Measurements from ENCODE around the gene WNT9B. TPM values are rescaled to one million over a fixed set of nuclear protein-coding genes. Genes with fewer than 3 reads are reported as not detected.
"Not testable (repeated sequence)": the region's sequence is repeated elsewhere in the genome, so short reads cannot be mapped to it uniquely, and the experiment has no call there.

The WNT9B gene
- total RNA-seq, 2 donors from 2014 or later = not detected

DNA sequence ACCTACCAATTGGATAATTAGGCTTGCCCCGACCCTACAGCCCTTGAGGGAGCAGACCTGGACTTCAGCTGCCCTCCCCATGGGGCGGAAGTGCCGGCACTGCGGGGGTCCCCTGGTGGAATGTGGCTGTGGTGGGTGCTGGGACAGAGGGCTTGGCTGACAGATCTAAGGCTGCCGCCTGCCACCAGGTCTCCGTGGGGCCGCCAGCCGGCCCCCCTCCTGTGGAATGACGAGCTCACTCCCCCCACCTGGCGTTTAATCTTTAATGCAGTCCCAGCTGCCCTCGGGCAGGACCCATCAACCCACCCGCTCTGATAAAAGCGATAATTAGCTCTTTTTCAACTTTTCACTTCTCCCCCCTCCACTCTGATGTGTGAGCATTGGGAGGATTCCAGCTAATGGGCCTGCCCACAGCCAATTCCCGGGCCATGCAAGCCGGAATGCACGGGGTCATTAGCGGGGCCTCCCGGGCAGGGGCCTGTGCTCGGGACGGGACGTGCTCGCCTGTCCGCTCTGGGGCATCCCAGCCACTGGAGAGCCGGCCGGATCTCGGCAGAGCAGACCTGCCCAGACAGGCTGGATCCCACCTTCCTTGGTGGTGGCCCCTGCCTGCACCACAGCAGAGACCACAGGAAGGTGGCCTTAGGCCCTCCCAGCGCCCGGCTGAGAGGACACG lies 43.2 kb downstream of the WNT9B start:
- intact Hi-C loops (cut with DNase I, micrococcal nuclease) = no loop called here
- DNase-seq (no peak), ATAC-seq (no peak)

DNA sequence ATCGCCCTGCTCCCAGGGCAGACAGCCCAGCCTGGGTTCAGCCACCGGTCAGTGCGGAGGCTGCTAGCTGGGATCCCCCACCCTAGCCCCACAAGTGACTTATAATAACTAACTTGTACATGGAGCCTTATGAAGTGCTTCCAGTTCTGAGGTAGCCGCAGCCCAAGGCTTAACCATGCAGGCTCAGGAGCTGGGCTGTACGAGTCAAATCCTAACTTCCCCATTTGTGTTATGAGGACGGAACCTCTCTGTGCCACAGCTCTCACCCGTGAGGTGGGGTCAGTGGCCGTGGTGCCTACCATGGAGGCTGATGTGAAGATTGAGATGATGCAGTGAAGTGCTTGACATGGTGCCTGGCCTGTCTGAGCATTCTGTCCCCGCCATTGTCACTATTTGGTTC lies 43.8 kb downstream of the WNT9B start:
- intact Hi-C loops (cut with DNase I, micrococcal nuclease) = no loop called here
- DNase-seq (no peak), ATAC-seq (no peak)

DNA sequence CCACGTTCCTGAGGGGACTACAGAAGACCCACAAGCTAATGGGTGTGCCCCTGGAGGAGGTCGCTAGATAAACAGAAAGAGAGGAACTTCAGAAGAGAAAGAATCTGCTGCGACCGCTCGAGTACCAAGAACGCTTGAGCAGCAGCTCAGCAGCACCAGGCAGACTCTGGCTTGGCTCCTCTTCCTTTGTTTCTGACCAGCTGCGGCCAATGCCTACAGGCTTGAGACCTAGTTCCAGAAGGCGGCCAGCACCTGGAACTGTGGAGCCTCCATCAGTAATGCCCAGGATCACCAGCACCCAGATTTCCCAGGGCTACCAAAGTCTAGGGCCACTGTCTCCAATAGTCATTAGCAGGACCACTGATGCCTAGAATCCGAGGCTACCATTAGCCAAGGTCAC lies 45.6 kb downstream of the WNT9B start:
- intact Hi-C loops (cut with DNase I, micrococcal nuclease) = no loop called here
- no peak for DNase-seq
- no peak for ATAC-seq

DNA sequence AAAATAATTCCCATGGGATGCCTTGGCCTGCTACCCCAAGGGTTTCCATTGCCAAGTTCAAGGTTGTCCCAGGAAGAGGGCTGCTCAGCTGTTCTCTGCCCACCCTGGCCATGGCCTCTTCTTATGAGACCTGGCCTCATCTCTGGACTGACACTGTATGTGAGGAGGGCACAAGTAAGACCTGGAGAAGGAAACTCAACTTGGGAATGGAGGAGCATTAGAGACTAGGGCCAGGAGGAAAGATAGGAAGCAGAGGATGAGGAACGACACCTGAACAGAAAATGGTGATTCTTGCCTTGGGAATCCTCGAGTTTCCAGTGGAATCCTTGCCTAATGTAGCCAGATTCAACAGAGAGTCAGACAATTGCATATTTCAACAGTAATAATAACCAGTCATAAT lies 47.0 kb downstream of the WNT9B start:
- DNase-seq (no peak), ATAC-seq (no peak)
- intact Hi-C loops (cut with DNase I, micrococcal nuclease) = no loop called here

DNA sequence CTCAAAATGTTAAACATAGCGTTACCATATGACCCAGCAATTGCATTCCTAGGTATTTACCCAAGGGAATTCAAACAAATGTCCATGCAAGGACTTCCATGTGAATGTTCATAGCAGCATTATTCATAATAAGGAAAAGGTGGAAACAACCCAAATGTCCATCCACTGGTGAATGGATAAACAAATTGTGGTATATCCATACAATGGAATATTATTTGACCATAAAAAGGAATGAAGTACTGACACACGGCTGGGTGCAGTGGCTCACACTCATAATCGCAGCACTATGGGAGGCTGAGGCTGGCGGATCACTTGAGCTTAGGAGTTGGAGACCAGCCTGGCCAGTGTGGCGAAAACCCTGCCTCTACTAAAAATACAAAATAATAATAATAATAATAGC lies 47.5 kb downstream of the WNT9B start:
- DNase-seq (no peak), ATAC-seq (no peak)
- intact Hi-C loops (cut with DNase I, micrococcal nuclease) = no loop called here

DNA sequence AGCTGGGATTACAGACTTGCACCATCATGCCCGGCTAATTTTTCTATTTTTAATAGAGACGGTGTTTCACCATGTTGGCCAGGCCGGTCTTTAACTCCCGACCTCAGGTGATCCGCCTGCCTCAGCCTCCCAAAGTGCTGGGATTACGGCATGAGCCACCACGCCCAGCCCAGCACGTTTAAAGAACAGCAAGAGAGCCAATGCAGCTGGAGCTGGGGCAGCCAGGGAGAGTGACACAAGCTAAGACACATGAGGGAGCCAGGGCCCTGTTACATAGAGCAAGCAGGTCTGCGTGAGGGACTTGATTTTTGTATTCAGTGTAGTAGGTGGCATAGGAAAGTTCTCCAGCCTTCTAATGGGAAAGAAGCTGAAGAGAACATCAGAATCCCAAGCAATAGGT lies 49.9 kb downstream of the WNT9B start:
- intact Hi-C loops (cut with DNase I, micrococcal nuclease) = no loop called here

DNA sequence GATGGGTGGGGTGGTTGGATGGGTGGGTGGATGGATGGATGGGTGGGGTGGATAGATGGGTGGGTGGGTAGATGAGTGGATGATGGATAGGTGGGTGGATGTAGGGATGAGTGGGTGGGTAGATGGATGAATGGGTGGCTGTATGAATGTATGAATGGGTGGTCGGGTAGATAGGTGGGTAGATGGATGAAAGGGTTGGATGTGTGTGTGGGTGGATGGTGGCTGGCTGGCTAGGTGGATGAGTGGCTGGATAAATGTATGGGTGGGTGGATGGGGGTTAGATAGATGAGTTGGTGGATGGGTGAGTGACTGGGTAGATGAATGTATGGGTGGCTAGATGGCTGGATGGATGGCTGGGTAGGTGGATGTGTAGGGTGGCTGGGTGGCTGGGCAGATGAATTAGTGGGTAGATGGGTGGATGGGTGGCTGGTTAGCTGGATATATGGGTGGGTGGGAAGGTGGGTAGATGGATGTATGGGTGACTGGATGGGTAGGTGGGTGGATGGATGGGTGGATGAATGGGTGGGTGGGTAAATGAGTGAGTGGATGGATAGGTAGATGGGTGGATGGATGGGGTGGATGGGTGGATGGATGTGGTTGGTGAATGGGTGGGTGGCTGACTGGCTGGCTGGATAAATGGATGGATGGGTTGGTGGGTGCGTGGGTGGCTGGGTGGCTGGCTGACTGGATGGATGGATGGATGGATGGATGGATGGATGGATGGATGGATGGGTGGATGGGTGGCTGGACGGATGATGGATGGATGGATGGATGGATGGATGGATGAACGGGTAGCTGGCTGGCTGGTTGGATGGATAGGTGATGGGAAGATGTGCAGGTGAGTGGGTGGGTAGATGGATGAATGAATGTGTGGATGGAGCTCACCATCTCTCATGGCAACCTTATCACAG lies 52.6 kb downstream of the WNT9B start:
- ATAC-seq (no peak), DNase-seq (no peak)
- intact Hi-C loops (cut with DNase I, micrococcal nuclease) = no loop called here

More for the DNA sequence above, 49.9 kb downstream of the WNT9B start:
- DNase-seq (no peak), ATAC-seq (no peak)

DNA sequence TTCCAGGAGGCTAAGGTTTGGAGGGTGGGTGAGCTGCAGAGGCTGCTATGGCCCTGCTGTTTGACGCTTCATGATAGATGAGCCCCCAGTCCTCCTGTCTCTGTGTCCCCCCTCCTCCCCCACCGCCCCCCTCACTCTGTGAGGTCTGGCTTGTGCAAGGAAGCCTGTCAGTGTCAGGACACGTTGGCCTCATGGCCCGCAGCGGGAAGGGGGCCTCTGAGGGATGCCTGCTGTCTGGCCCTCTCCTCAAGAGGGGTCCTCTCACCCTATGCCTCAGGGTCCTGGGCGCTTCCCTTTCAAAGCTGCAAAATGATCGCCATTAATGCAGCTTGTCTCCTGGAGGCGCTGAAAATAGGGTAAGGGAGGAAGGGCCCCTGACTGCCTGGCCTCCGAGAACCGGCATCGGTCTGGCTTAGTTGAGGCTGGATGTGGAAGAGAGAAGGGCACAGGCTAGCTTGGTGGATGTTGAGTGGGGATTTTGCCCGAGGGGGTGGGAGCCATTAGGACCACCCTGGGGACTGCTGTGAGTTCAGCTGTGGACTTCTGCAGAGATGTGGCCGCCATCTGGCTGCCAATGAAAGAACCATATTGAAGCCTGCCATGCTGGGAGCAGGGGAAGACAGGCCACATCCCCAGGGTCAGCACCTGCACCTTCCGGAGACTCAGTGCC lies 56.8 kb downstream of the WNT9B start:
- ATAC-seq = no peak
- no peak for DNase-seq
- intact Hi-C loops (cut with DNase I, micrococcal nuclease) = no loop called here

DNA sequence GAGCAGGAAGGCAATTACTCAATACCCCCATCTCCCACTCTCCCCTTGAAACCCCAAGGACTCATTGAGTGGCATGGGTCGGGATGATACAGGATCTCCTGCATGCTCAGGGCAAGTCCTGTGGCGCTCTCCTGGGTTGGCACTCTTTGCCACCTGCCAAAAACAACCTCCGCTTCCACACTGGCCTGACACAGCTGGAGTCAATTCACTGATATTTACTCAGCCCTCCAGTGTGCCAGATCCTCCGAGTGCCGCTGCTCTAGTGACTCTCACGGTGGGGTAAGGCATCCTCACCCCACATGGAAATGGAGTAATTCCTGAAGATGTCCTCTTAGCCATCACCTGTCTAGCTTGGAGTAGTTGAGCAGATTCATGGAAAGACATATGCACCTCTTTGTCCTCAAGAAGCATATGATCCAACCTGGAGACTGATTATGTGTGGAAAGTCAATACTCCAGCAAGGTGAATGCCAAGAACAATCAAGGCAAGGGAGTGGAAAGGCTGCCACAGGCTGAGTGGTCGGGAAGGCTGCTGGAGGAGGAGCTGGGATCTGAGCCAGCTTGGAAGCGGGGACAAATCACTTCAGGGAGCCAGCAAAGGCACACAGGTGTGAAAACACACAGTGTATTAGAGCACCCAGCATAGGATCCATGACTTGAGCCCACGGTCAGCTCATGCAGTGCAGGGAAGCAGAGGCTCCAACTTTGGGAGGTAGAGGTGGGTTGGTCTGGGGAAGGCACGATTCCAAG lies 59.0 kb downstream of the WNT9B start:
- DNase-seq (no peak), ATAC-seq (no peak)
- intact Hi-C loops (cut with DNase I, micrococcal nuclease) = no loop called here

DNA sequence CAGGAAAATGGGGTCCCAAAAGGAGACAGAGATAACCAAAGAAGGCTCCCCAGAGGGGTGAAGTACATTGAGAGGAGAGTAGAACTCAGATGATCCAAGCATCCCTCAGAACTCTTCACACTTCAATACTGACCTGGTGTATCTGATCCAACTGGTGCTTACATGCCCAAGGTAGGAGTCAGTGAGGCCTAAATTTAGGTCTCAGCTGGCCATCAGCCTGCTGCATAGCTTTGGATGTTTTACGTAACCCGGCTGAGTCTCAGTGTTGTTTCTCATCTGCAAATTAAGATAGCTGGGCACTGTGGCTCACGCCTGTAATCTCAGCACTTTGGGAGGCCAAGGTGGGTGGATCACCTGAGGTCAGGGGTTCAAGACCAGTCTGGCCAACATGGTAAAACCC lies 59.9 kb downstream of the WNT9B start:
- no peak for DNase-seq
- intact Hi-C loops (cut with DNase I, micrococcal nuclease) = no loop called here
- no peak for ATAC-seq

DNA sequence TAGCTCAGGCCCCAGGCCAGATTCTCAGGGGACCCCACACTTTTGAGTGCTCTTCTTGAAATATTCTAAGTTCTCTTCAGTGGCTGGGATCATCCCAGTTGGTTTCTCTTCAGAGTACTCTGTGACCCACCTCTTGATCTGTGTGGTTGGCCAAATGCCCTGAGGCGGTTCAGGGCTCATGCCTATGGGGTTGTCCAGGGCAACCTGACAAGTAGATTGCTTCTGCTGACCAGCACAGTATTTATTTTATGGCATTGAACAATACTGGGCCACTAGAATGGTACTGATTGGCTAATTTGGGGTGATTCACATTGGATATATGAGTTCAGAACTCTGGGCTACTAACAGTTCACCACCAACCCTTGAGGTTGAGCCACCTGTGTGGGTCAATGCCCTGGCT lies 64.2 kb downstream of the WNT9B start:
- no peak for DNase-seq
- intact Hi-C loops (cut with DNase I, micrococcal nuclease) = no loop called here
- no peak for ATAC-seq

DNA sequence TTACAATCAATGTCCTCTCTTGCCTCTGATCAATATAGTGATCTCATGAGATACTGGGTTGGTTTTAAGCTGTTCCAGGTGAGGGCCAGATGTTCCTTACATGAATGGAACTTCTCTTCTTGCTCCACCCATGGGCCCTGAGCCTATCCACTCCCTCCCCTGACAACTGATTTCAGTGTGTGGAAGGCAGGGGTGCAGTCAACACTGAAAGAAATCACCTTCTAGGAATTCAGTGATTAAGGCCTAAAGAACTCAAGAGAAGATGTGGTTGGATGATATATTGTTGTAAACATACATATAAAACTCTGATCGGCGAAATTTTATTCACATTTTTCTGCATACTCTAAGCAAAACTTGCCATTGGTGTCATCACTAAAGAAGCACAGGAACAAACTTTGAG lies 64.8 kb downstream of the WNT9B start:
- ATAC-seq (no peak), DNase-seq (no peak)
- intact Hi-C loops (cut with DNase I, micrococcal nuclease) = no loop called here

DNA sequence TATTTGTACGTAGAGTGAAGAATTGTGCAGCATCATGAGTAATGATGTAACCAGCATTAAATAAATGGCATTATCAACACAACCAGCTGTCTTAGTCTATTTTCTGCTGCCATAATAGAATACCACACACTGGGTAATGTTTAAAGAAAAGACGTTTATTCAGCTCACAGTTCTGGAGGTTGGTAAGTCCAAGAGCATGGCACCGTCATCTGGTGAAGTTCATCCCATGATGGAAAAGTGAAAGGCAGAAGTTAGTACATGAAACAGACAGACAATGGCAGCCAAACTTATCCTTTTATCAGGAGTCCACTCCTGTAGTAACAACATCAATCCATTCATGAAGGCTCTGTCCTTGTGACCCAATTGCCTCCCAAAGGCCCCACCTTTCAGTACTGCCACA lies 65.2 kb downstream of the WNT9B start:
- intact Hi-C loops (cut with DNase I, micrococcal nuclease) = no loop called here
- DNase-seq (no peak), ATAC-seq (no peak)

DNA sequence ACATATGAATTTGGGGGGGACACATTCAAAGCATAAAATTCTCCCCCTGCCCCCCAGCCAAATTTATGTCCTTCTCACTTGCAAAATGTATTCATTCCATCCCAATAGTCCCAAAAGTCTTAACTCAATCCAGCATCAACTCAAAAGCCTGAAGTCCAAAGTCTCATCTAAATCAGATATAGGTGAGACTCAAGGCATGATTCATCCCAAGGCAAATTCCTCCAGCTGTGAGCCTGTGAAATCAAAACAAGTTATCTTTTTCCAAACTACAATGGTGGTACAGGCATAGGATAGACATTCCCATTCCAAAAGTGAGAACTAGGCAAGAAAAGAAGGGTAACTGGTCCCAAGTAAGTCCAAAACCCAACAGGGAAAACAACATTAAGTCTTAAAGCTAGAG lies 65.7 kb downstream of the WNT9B start:
- no peak for DNase-seq
- intact Hi-C loops (cut with DNase I, micrococcal nuclease) = no loop called here
- ATAC-seq = no peak

DNA sequence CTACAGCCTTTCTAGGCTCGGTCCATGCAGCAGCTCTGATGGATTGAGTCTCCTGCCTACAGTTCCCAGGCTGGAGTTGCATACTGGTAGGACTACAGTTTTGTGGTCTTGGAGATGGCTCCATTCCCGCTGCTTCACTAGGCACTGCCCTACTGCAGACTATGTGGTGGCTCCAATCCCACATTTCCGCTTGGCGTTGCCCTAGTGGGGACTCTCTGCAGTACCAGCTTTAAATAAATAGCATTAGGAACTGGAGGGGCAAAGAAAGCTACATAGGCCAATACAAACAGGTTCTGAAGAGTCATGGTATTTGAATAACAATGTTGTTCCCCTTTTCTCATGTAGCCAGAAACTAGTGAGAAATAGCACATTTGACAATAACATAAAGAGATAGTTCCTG lies 66.1 kb downstream of the WNT9B start:
- no peak for DNase-seq
- no peak for ATAC-seq
- intact Hi-C loops (cut with DNase I, micrococcal nuclease) = no loop called here

DNA sequence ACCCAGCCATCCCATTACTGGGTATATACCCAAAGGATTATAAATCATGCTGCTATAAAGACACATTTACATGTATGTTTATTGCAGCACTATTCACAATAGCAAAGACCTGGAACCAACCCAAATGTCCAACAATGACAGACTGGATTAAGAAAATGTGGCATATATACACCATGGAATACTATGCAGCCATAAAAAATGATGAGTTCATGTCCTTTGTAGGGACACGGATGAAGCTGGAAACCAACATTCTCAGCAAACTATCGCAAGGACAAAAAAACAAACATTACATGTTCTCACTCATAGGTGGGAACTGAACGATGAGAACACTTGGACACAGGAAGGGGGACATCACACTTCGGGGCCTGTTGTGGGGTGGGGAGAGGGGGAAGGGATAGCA lies 70.6 kb downstream of the WNT9B start:
- ATAC-seq; DNase-seq; intact Hi-C loops (cut with DNase I, micrococcal nuclease): not testable (repeated sequence)

DNA sequence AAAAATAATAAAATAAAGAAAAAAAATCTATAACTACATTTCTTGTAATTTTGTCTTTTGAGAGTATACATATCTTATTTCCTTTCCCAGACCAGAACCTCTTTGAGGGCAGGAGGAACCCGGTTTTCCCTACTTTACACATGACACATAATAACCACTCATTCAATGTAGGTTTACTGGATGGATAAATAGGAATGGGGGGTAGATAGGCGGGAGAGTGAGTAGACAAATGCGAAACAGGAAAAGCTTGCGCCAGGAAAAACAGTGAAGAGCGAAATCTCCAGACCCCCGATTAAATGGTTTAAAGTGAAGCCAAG lies 71.1 kb downstream of the WNT9B start:
- intact Hi-C loops (cut with DNase I, micrococcal nuclease) = no loop called here
- DNase-seq (no peak), ATAC-seq (peak; percentile 11)

DNA sequence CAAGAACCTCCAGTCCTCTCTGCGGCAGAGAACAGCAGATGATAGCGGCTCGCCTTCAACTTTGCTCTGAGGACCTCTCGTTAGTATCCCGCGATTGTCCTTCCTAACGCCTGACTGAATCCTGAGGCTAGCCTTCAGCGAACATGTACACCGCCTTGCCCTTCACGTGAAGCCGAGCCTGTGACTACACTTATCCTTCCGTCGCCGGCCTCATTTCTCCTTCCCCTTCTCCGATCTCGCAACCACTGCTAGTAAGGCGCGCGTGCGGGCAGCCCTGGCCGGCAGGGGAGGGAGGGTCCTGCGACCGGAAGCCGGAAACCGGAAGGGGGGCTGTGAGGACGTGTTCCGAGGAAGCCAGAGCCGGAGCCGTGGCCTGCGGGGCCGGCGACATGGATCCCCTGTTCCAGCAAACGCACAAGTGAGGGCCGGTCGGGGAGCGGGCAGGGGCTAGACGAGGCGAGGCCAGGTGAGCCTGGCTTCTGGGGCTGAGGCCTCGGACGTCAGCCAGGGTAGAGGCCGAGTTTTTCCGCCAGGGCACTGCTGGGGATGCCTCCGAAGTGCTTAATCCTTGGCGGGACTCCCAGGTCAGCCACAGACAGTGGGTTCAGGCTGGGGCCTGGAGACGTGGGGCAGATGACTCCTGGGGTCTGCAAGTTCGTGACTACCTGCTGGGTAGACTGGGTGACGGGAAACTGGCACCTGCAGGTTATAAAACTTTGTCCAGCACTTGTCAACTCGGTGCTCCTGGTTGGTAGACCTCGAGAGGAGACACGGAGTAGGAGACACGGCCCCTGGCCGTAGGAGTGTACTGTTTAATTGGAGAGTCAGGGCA lies 71.6 kb downstream of the WNT9B start, which contains the start of gene GOSR2:
TSS of gene GOSR2 (plus strand) at position 357 of the 832 bp plus-strand sequence. CDS start at position 390, 33 bp downstream.
- DNase-seq = peak; percentile 89 to 93
- ATAC-seq = peak; percentile 98
- intact Hi-C loops (cut with DNase I, micrococcal nuclease) = no loop called here

All from left colon (tissue), 2 donors.